ENCODE results near the gene PFDN6.
"Not testable (repeated sequence)": the region's sequence is repeated elsewhere in the genome, so short reads cannot be mapped to it uniquely, and the experiment has no call there.

The PFDN6 gene

DNA sequence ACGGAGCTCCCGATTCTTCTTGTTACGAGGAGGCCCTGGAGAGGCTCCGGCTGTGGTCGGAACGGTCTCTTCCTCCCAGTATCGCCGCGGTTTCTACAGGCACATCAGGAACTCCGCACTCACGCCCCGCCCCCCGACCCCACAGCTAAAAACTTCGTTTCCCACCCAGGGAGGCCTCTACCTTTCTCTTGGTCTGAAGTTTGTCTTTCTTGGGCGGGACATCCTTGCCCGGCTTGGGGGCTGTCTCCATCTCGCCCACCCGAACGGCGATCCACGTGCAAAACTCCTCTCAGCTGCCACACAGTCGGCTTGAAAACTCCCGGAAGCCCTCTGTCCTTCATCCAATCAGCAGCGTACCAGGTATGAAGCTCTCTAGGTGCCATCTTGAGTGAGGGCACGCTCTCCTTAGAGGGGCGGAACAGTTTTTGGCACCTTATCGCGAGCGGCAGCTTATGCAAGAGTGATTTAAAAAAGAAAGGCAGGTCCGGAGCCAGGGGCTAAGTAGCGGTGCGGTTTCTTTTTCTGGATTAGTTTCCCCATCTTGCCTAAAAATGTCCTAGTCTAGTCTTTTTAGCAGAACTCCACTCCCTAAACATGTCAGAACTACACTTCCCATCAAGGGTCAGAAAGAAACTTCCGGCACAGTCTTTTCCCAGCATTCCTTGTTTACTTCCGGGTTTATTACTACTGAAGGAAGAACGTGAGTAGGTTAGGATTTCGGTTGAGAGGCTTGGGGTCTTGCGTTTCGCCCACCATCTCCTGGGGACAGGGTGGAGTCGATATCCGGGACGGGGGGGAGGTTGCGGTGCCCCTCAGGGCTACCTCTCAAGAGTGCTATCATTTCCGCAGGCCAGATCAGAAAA lies at the start of gene PFDN6, which contains the start of gene WDR46:
TSS of gene PFDN6 (plus strand) at position 681 of the 863 bp plus-strand sequence. CDS start 256 bp downstream, outside the sequence.
TSS of gene WDR46 (minus strand) at position 319 of the 863 bp plus-strand sequence. CDS start at position 250, 69 bp downstream.
- DNase-seq (ENCODE audit: low read depth), result no peak

DNA sequence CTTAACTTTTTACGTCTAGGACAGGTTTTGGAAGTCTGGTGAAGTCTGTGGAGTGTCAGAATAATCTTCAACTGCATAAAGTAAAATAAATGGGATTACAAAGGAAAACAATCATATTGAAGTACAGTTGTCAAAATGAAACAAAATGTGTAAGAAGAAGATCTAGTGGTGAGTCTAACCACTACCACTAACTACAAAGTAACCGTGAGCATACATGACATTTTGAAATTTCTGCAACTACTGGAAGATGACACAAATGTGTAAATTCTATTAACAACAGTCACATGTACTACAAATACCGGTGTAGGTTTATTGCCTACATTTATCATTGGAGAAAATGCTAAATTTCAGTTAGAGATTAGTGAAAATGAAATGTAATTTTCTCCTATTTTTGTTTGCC lies 47.4 kb upstream of the PFDN6 start:
- DNase-seq (ENCODE audit: low read depth), result no peak

DNA sequence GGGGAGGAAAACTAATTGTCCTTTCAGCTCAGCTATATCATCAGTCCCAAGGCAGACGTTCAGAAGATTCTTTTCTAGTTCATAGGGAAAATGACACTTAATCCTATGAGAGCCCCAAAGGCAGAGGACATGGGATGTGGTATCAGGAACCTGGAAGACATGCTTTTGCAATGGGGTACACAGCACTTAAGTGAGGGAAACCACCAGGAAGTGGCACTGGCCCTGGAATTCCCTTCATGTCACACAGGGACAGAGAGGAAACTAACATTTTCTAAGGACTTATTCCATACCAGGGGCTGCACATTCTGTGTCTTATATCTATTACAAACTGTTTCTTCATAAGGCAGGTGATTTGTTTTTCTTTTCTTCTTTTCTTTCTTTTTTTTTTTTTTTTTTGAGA lies 45.9 kb upstream of the PFDN6 start:
- no peak for DNase-seq (ENCODE audit: low read depth)

DNA sequence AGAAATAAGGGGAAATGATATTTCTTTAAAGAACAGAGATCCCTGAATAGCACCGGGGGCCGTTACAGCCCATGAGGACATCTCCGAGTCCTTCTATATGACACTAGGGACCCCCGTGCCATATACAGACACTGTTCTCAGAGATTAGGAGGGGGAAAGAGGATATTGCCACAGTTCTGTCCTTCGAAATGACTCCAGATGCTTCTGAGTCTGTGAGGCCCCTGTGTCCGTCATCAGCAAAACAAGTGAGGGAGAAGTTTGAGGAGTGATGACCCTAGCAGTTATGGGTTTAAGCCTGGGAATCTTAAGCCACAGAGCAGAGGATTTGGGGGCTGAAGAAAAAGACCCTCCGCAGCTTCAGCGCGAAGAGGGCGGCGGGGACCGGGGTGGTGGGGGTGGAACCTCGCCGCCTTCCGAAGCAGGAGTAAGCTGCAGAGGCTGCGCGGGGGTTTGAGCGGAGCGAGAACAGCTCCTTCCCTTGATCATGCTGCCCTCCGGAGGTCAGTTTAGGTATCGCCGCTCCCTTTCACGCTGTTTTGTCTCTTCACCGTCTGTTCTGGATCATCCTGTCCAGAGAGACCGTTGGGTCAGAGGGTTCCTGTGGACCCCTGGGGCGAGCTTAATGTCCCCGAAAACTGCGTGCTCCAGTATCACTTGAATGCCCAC lies 41.3 kb upstream of the PFDN6 start:
- no peak for DNase-seq (ENCODE audit: low read depth)

DNA sequence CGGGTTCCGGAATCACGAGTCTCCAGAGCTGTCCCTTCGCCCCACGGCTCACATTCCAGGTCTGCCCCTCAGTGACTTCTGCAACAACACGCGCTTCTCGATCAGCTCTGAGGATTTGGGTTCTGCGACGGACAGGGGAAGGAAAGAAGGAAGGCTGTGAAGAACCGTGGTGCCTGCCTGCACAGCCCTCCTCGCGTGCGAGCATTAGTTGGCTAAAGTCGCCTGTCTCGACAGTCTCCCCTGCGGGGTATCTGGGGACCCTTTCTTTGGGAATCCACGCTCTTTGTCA lies 40.8 kb upstream of the PFDN6 start:
- no peak for DNase-seq (ENCODE audit: low read depth)

DNA sequence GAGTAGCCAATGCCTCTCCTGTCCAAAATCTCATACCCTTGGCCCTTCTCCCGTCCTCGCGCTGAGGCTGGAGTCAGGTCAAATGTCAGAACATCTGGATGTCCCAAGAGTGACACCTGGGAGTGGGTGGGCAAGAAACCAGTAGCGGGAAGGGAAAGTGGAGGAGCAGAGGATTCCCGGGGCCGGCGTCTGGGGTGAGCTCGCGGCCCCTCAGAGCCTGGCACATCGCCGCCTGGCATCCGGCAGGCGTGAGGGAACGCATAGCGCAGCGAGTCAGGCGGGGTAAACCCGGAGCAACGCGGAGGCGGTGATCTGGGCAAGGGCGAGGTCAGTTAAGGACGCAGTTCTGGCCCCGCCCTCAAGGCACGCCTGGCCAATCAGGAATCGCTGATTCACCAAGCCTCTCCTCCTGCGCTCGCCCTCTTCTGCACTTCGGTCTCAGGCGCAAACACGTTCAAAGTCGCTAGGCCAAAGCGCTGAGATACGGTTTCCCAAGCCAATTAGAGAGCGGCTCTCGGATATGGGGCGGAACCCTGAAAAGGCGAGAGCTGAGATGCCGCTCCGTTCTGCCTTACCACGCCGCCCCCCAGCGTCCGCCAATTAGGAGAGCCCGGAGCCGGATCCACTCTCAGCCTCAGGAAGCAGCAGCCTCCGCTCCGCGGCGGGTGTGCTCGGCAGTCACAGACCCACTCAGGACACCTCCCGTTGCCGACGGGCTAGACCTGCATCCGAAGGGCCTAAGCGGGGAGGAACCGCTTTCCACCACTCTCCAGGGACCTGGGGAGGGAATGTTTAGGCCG lies 40.3 kb upstream of the PFDN6 start:
- peak; percentile 94 for DNase-seq (ENCODE audit: low read depth)

DNA sequence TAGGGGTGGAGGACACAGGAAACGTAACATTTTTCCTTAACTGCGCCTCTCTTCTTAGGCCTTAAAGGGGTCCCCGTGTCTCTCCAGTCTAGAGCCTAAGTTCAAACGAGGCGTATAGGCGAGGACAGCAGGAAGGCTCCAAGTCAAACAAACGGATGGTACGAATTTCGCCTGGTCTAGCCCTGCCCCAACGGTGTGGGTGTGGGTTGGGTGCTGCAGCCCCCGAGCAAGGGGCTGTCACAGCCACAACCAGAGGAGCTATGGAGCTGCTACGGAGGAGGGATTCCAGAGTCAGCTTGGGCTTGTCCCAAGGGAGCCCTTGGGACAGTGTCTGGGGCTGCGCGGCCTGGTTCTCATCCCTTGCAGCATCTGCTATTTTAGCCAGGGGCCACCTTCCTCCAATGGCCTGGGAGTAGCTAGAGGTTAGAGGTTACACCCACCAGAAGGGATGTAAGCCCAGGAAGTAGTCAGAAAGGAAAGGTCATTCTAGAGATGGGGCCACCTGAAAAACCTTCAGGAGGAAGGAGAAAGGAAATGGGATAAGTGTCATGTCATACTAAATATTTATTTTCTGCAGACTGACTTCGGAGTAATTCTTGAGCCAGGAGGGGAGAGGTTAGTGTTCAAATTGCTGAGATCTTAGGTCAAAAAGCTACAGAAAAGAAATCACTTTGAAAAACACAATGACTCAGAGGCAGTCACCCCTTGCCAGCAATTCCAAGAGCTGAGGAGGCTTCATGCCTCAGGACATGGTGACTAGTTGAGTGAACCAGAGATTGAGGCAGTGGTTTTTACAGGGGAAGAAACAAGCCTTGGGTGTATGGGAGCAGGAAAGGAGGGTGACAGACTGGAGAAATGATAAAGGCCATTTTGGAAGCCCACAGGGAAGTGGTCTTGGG lies 39.4 kb upstream of the PFDN6 start:
- DNase-seq (ENCODE audit: low read depth), result peak; percentile 60

DNA sequence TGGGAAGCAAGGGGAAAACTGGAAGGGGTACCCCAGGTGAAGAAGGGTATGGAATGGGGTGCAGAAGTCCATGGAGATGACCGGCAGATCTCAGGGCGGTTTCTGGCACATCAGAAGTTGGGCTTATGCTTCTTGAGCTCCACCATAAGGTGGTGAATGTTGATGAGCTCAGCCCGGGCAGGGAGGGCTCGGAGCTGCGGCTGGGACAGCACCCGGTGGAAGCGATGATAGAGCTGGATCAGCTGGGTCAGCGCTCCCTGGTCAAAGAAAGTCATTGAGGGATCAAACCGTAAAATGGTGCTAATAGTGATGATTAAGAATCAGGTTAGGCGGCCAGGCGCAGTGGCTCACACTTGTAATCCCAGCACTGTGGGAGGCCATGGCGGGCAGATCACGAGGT lies 38.7 kb upstream of the PFDN6 start:
- no peak for DNase-seq (ENCODE audit: low read depth)

DNA sequence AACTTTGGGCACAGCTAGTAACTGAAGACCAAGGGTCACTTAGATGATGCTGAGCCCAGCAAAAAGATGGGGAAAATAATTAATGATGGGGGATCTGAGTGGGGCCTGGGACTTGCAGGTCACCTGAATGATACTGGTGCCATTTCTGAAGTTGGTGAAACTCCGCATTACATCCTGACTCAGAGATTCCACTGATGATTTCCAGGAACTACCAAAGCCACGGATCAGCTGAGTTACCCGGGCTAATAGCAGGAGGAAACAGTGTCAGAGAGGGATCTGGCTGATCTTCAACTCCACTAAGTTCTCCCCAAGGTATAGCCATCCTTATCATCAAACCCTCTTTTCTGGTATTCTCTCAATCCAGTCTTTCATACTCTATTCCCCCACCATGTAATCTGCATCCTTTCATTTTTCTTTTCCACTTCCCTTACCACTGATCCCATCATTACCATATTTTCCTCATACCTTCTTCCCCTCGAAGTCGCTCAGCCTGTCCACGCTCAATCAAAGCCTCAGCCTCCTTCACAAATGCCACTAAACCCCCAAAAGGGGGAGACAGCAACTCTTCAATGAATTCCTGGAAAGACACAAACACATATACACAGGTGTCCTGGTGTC lies 37.9 kb upstream of the PFDN6 start:
- DNase-seq (ENCODE audit: low read depth), result no peak

DNA sequence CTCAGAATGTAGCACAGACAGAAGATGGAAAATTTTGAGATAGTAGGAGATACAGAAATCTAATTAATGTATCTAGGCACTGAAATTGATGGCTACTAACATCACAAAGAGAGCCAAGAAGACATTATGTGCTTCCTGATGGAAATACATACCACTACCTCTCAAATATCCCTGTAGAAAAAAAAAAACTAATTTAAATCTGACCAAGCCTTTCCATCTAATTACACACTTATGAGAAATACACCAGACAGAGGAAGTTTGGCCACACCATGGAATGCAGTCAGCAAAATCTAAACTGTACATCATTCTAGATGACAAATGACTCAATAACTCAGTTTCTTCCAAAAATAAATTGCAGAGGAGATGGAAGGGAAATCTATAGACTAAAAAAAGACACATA lies 36.6 kb upstream of the PFDN6 start:
- no peak for DNase-seq (ENCODE audit: low read depth)

DNA sequence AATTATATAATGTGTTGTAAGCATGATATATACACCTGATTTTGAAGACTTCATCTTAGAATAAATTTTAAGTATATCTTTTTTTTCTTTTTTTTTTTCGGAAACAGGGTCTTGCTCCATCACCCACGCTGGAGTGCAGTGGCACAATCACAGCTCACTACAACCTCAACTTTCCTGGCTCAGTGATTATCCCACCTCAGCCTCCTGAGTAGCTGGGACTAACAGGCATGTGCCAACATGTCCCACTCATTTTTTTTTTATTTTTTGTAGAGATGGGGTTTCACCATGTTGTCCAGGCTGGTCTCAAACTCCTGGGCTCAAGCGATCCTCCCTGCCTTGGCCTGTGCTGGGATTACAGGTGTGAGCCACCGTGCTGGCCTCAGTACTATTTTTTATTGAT lies 34.8 kb upstream of the PFDN6 start:
- no peak for DNase-seq (ENCODE audit: low read depth)

DNA sequence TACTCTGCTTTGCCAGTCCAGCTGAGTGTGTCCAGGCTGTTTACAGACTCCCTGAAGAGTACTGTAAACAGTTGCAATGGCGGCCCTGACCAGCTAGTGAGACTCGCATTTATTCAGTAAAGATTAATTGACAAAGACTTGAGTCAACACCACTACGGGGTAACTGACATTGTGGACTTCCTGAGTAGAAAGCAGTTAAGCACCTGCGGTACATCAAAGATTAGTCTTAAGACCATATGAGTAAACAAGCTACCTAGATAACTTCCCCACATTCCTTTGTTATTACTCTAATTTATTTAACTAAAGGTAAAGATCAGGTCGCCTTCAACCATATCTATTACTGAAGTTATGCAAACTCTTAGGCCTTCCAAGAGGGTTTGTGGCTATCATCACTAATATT lies 30.4 kb upstream of the PFDN6 start:
- DNase-seq (ENCODE audit: low read depth), result no peak

DNA sequence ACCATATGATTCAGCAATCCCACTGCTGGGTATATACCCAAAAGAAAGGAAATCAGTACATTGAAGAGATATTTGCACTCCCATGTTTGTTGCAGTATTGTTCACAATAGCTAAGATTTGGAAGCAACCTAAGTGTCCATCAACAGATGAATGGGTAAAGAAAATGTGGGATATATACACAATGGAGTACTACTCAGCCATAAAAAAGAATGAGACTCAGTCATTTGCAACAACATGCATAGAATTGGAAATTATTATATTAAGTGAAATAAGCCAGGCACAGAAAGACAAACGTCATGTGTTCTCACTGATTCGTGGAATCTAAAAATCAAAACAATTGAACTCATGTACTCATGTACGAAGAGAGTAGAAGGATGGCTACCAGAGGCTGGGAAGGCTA lies 26.9 kb upstream of the PFDN6 start:
- not testable (repeated sequence) for DNase-seq (ENCODE audit: low read depth)

DNA sequence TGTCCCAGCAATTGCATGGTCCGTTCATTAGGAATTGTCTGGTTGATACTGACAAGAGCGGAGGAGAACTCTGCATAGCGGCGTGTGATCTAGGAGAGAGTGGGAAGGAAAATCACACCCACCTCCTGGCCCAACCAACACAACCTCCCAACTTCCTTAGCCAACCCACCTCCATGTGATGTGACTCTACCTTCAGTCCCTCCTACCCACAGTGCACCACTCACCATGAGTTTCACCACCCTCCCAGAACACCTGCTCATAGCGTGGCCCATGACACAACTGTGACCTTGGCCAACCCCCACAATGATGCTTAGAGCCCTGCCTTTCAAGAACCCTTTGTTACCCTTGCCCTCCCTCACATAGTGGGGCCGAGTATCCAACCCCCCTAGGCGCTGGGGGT lies 25.4 kb upstream of the PFDN6 start:
- no peak for DNase-seq (ENCODE audit: low read depth)

DNA sequence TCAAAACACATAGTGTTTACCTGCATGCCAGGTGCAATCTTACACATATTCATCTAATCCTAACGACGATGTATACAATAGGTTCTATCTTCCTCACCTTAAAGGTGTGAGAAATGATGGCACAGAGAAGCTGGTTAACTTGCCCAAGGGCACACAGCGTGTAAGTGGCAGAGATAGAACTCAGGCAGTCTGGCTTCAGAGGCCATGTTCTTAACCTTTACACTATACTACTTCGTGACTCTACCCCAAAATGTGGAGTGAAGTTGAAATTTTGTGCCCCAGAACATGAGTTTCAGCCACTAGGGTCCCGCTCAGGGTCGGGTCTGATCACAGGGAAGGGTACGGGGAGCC lies 18.3 kb upstream of the PFDN6 start:
- no peak for DNase-seq (ENCODE audit: low read depth)

DNA sequence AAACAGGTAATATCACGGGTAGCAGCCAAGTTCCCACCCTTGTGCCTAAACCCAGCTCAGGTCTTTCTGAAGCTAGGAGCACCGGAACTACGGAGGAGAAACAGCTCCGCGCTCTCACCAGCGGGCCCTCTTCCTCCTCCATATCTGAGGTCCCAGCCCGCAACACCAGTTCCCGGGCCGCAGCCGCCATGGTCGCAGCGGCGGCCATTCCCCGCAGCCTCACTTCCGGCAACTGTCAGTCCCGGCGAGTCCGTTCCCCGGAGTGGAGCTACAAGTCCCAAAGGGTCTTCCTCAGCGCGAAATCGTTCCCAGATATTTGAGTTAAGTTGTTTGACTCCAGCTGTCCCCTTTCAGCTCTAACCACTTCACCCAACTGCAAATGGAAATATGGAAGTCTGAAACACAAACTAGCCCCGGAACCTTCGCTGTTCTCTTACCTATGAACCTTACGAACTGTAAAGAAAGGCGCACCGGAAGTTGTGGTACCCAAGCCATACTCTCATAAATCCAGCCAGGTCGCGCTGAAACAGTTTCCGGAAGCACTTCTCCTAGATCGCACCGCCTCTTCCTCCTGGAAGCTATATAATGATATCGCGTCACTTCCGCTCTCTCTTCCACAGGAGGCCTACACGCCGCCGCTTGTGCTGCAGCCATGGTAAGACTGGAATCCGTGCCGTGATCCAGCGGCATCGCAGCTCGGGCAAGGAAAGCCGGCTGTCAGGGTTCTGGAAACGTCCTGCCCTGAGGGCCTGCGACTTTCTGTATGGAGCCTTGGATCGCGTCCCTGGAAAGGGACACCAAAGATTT lies 17.7 kb upstream of the PFDN6 start, which contains the start of the genes RPS18 and VPS52:
TSS of gene RPS18 (plus strand) at position 608 of the 807 bp plus-strand sequence. CDS start at position 653, 45 bp downstream.
TSS of gene VPS52 (minus strand) at position 409 of the 807 bp plus-strand sequence. CDS start at position 208, 201 bp downstream.
- peak; percentile 98 for DNase-seq (ENCODE audit: low read depth)

DNA sequence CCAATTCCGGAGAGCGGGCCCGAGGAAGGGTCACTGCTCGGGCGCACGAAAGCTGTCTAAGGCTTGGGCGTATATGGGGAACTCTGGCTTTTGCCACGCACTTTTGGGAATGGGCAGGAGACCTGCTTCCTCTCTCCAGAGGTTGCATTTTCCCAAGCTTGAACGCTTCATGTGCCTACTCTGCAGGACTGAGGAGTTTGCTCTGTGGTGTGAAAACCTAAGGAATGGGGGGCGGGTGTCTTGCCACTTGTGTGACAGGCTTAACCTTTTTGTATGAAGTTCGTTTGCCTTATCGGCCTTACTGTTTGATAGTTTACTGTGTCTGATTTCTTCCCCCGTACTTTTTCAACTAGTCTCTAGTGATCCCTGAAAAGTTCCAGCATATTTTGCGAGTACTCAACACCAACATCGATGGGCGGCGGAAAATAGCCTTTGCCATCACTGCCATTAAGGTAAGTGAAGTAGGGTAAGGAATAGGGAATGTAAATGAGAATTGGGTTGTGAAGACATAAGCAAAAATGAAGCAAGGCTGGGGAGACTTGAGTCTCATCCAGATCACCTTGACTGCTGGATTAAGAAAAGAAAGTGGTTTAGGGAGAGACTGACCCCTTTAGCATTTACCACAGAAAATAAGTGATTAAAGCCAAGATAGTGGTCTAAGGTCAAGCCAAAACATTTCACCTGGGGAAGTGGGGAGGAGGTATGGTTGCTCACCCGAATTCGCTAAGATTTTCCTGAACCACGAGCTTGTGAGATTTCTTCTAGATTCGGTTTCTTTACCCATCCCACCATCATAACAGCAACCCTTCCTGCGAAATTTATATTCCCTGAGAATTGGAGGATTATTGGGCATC lies 16.9 kb upstream of the PFDN6 start:
- DNase-seq (ENCODE audit: low read depth), result no peak

DNA sequence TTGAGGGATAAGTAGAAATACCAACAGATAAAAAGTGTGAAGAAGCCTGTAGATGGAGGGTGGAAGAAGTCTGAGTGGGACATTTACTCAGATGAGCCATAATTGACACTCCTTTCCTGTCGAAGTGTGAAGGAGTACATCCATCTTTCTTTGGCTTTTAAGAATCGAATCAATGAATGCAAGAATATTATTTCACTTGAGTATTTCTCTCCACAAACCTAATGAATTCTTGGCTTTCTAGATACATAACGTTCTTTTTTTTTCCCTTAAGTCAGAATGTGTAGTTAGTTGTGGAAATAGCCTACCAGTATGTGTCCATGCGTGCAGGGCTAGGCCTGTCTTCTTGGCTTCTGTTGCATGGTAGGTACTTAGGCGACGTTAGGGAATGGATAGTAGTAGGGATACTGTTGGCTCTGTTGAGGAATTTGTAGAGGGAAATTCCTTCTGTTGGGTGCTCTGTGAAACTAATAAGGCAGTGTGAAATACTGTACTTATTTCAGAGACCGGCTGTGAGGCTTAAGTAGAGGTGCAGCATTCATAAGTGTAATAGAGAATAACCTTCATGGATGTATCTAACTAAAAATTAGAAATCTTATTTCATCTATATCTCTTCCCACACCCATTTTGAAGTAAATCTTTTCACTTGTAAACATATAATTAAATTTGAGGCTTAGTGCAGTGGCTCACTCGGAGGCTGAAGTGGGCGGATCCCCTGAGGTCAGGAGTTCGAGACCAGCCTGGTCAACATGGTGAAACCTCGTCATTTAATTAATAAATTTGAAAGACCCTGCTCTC lies 16.1 kb upstream of the PFDN6 start:
- DNase-seq (ENCODE audit: low read depth), result no peak
